Neural cell (in vitro differentiated cells): ENCODE results near the gene CCDC27.

Source experiments
- CTCF ChIP-seq: fragments of 450-650 bp; IDR thresholded peaks from 2 replicates; pipeline ENCODE4 v1.5.1; 2014; ENCODE audit warnings: antibody characterized with exemption, mild to moderate bottlenecking, moderate library complexity; ENCODE audit not compliant: poor library complexity, severe bottlenecking
- POLR2AphosphoS5 ChIP-seq: IDR thresholded peaks from 2 replicates; pipeline ENCODE4 v1.6.1; 2012
- RAD21 ChIP-seq: fragments of 450-650 bp; conservative IDR thresholded peaks from 2 replicates; pipeline ENCODE4 v1.6.1; 2014; ENCODE audit warnings: antibody characterized with exemption, mild to moderate bottlenecking, moderate library complexity
- REST ChIP-seq: IDR thresholded peaks from 2 replicates; pipeline ENCODE4 v1.6.1; 2012; ENCODE audit warnings: borderline replicate concordance
- SMC3 ChIP-seq: fragments of 450-650 bp; conservative IDR thresholded peaks from 2 replicates; pipeline ENCODE4 v1.6.1; 2014; ENCODE audit warnings: antibody characterized with exemption, mild to moderate bottlenecking, moderate library complexity; ENCODE audit not compliant: poor library complexity

- TF ChIP-seq SMC3 (no peak), CTCF (no peak), RAD21 (no peak), POLR2AphosphoS5 (no peak), REST (no peak)
These were observed 17.1 kb upstream of the CCDC27 start for GRCh38 chr1:3735027-3735681.
